GM20000 (cell line): Measurements from ENCODE around the gene PTCD1.
"Not testable (repeated sequence)": the region's sequence is repeated elsewhere in the genome, so short reads cannot be mapped to it uniquely, and the experiment has no call there.

ENCODE experiments used
- DNase-seq: peaks from one replicate; pipeline ENCODE4 v3.0.0; 2012; ENCODE audit warnings: low spot score
- CTCF ChIP-seq: IDR thresholded peaks from 2 replicates; pipeline ENCODE4 v1.5.1; 2012; ENCODE audit warnings: mild to moderate bottlenecking, control low read depth; ENCODE audit errors: extremely low read depth, missing control alignments

Gene PTCD1

GRCh38 chr7:99448855-99449254, 10.3 kb upstream of the PTCD1 start:
- no peak for TF ChIP-seq CTCF
- DNase-seq, result no peak

GRCh38 chr7:99447943-99448342, 9.3 kb upstream of the PTCD1 start:
- no peak for DNase-seq
- no peak for TF ChIP-seq CTCF

GRCh38 chr7:99446096-99446495, 7.5 kb upstream of the PTCD1 start:
- TF ChIP-seq CTCF, result no peak
- no peak for DNase-seq

GRCh38 chr7:99440195-99440594, 1.6 kb upstream of the PTCD1 start:
- TF ChIP-seq CTCF, result no peak
- no peak for DNase-seq

GRCh38 chr7:99437946-99438572, 539 bp downstream of the PTCD1 start:
- no peak for TF ChIP-seq CTCF
- no peak for DNase-seq

GRCh38 chr7:99433158-99433557, 5.4 kb downstream of the PTCD1 start:
- DNase-seq, result no peak
- no peak for TF ChIP-seq CTCF

GRCh38 chr7:99431756-99432540, 6.7 kb downstream of the PTCD1 start:
- not testable (repeated sequence) for DNase-seq

GRCh38 chr7:99429756-99430155, 8.8 kb downstream of the PTCD1 start:
- no peak for DNase-seq
- no peak for TF ChIP-seq CTCF
